ENCODE measurements around the gene SYNPO2. TPM values are rescaled to one million over a fixed set of nuclear protein-coding genes. Genes with fewer than 3 reads are reported as not detected.

Gene SYNPO2
- total RNA-seq, 2 experiments from 2014 or later: 0.13 to 0.18 TPM

GRCh38 chr4:119029847-119030535, 141.3 kb downstream of the SYNPO2 start:
- Mint-ChIP-seq H3K4me3 (no peak overlapping the region), H3K36me3 (ENCODE audit: low read depth) (no peaks in the 10 kb centered on the region), H3K27ac (no peak overlapping the region), H3K27me3 (no peaks in the 10 kb centered on the region), H3K4me1 (ENCODE audit: low read depth) (no peaks in the 10 kb centered on the region), H3K9me3 (no peaks in the 10 kb centered on the region)
- no peak for DNase-seq
- TF ChIP-seq, protein P1, sequence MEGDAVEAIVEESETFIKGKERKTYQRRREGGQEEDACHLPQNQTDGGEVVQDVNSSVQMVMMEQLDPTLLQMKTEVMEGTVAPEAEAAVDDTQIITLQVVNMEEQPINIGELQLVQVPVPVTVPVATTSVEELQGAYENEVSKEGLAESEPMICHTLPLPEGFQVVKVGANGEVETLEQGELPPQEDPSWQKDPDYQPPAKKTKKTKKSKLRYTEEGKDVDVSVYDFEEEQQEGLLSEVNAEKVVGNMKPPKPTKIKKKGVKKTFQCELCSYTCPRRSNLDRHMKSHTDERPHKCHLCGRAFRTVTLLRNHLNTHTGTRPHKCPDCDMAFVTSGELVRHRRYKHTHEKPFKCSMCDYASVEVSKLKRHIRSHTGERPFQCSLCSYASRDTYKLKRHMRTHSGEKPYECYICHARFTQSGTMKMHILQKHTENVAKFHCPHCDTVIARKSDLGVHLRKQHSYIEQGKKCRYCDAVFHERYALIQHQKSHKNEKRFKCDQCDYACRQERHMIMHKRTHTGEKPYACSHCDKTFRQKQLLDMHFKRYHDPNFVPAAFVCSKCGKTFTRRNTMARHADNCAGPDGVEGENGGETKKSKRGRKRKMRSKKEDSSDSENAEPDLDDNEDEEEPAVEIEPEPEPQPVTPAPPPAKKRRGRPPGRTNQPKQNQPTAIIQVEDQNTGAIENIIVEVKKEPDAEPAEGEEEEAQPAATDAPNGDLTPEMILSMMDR (IDR thresholded peaks at IDR 0.05): no peak
- ChIA-PET POLR2A (no interaction called here), CTCF (interaction anchor here (1.2 to 3.1 kb wide), 3 partner anchors 11 to 49 kb away, joined by 3 to 17 read pairs (median 3); no protein-coding TSS in a partner anchor)
- intact Hi-C loops (cut with micrococcal nuclease): no loop called here
- ATAC-seq: no peak

DNA sequence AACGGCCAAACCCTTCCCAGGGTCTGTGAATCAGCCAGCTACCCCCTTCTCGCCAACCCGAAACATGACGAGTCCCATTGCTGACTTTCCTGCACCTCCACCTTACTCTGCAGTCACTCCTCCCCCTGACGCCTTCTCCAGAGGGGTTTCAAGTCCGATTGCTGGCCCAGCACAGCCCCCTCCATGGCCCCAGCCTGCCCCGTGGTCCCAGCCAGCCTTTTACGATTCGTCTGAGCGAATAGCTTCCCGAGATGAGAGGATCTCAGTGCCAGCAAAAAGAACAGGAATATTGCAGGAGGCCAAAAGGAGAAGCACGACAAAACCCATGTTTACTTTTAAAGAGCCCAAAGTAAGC, 141.9 kb downstream of the SYNPO2 start:
- TF ChIP-seq, protein P1 (IDR thresholded peaks at IDR 0.05): no peak
- ChIA-PET CTCF (interaction anchor here (1.3 to 3.1 kb wide), 2 partner anchors 11 to 48 kb away, joined by 3 to 17 read pairs; no protein-coding TSS in a partner anchor), POLR2A (no interaction called here)
- H3K36me3 Mint-ChIP-seq (ENCODE audit: low read depth): no peaks in the 10 kb centered on the region
- H3K27ac Mint-ChIP-seq: no peak overlapping the region
- DNase-seq: no peak
- H3K9me3 Mint-ChIP-seq: no peaks in the 10 kb centered on the region
- ATAC-seq: no peak
- no peak overlapping the region for H3K4me3 Mint-ChIP-seq
- no peaks in the 10 kb centered on the region for H3K27me3 Mint-ChIP-seq
- H3K4me1 Mint-ChIP-seq (ENCODE audit: low read depth): no peaks in the 10 kb centered on the region
- intact Hi-C loops (cut with micrococcal nuclease): no loop called here

GRCh38 chr4:119031218-119031617, 142.6 kb downstream of the SYNPO2 start:
- ATAC-seq: no peak
- Mint-ChIP-seq H3K27me3 (no peaks in the 10 kb centered on the region), H3K27ac (no peak overlapping the region), H3K9me3 (no peaks in the 10 kb centered on the region), H3K4me1 (ENCODE audit: low read depth) (no peaks in the 10 kb centered on the region), H3K36me3 (ENCODE audit: low read depth) (no peaks in the 10 kb centered on the region), H3K4me3 (no peak overlapping the region)
- TF ChIP-seq, protein P1 (IDR thresholded peaks at IDR 0.05): no peak
- POLR2A ChIA-PET: no interaction called here
- CTCF ChIA-PET: interaction anchor here (0.5 to 3.1 kb wide), 2 partner anchors 10 to 73 kb away, joined by 3 to 17 read pairs; no protein-coding TSS in a partner anchor
- intact Hi-C loops (cut with micrococcal nuclease): no loop called here
- no peak for DNase-seq

DNA sequence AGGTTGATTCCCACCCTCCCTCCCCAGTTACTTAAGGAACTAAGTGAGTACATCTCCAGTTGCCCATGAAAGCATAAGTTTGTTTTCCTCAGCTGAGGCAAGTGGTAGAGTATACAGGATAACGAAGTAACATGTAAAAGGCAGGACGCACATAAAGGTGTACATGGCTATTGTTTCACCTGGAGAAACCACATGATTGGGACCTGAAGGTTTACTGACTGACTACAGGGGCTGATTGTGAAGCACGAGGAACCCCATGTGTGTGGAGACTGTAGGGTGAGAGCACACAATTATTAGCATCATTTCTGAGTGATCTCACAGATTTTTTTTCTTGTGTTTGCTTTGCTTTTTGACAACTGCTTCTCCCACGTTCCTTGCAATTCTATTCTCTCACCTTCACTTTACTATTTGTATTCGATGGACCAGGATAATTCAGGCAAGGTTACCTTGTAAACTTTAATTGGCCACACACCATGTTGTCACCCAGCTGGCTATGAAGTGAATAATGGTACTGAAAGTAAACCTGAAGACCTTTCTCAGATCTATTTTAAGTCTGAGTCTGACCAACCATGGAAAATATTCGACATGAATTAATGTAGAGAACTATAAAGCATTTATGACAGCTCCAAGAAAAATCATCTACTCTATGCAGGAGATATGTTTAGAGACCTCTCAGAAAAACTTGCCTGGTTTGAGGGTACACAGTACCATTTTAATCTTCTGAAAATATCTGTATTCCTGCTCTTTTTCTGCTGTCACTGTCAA, 144.4 kb downstream of the SYNPO2 start:
- DNase-seq (no peak), ATAC-seq (no peak)
- H3K9me3 Mint-ChIP-seq: no peaks in the 10 kb centered on the region
- intact Hi-C loops (cut with micrococcal nuclease): no loop called here
- H3K36me3 Mint-ChIP-seq (ENCODE audit: low read depth): no peaks in the 10 kb centered on the region
- H3K27ac Mint-ChIP-seq: no peak overlapping the region
- ChIA-PET POLR2A (no interaction called here), CTCF (interaction anchor here (0.8 to 3.1 kb wide), 2 partner anchors 8 to 223 kb away, joined by 3 to 17 read pairs; no protein-coding TSS in a partner anchor)
- no peak overlapping the region for H3K4me3 Mint-ChIP-seq
- H3K4me1 Mint-ChIP-seq (ENCODE audit: low read depth): peaks cover 6% of the 10 kb centered on the region
- H3K27me3 Mint-ChIP-seq: no peaks in the 10 kb centered on the region
- TF ChIP-seq, protein P1 (IDR thresholded peaks at IDR 0.05): no peak
